Heart left ventricle (tissue), 13 donors: ENCODE results near the gene PNKP.

Experiments
- POLR2A ChIP-seq, 2 donors: fragments of 450-650 bp; IDR thresholded peaks; one replicate each; pipeline ENCODE4 v1.6.1; 2017; ENCODE audit warnings: antibody characterized with exemption in 2 of 2, mild to moderate bottlenecking in 2 of 2, moderate library complexity in 2 of 2
- TF ChIP-seq, protein P1 (sequence below), 12 donors: fragments of 200-600 bp; sonication (generic) in 4 of 12; IDR thresholded peaks; one replicate each; pipeline versions ENCODE4 v1.5.0 to v1.8.0; 2018 to 2022; ENCODE audit warnings: antibody characterized with exemption in 12 of 12, mild to moderate bottlenecking in 5 of 12
- donor health status: ischemic (EF 13 %, LVEDD 7.1; RV severe dilation, severe dysfunction).
- donor health status: DM: no; HTN: yes; CAD: no.
- donor health status: DM: no; HTN: no; CAD: no.
- donor health status: ischemic (EF 25% LVEDD 6.9; RV normal size, moderate dysfunction).
- donor health status: ischemic (EF 25% LVEDD 5.7; RV mildly dilated, moderate dysfunction).
- donor health status: ischemic (EF 35%, LVEDD 5.7; RV mildly dilated, moderate dysfunction).
- donor health status: nonischemic (EF 11% LVEDD 7.7; RV severe dilation, severe dysfunction).
- donor health status: DM: yes; HTN: yes; CAD: no.
- donor health status: PGD.
- donor health status: ischemic (EF 29% LVEDD 5.4; RV normal size, mild dysfunction).
- donor health status: nonischemic (EF 23%, LVEDD 6.1; RV moderate dilation, normal function).

DNA sequence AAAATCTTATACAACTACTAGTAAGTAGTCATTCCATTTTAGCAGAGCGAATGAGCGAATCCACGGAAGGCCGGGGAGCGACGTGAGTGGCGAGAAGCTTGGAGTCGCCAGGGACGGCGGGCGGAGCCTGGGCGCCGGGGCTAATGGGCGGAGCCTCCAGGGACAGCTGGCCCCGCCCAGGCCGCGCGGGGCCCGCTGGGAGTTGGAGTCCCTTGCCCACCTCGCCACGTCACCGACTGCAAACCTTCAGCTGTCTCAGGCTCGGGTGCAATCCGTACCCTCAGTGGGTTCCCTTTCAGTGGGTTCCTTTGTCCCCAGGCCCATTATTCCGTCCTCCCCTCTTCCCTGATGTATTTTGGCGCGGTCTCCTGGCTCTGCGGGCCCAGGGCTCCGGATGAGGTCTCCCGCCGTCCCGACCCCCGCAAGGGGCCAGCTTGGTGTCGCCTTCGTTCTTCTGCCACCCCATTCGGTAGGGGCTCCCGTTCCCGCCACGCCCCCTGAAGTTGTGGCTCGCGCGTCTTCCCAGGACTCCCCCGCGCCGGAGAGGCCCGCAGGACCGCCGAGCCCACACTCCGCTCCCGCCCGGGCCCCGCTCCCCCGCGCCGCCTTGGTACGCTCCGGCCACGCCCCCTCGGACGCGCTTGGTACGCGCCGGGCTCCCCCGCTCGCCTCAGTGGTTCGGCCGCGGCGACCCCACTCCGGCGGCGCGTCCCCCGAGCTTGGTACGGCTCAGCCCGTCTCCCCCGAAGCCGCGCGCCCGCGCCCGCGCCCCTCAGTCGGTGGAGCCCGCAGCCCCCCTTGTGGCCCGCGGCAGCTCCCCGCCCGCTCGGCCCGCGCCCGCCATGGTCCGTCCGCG lies 16.7 kb downstream of the PNKP start, which contains the start of gene PTOV1:
- TF ChIP-seq, protein P1, sequence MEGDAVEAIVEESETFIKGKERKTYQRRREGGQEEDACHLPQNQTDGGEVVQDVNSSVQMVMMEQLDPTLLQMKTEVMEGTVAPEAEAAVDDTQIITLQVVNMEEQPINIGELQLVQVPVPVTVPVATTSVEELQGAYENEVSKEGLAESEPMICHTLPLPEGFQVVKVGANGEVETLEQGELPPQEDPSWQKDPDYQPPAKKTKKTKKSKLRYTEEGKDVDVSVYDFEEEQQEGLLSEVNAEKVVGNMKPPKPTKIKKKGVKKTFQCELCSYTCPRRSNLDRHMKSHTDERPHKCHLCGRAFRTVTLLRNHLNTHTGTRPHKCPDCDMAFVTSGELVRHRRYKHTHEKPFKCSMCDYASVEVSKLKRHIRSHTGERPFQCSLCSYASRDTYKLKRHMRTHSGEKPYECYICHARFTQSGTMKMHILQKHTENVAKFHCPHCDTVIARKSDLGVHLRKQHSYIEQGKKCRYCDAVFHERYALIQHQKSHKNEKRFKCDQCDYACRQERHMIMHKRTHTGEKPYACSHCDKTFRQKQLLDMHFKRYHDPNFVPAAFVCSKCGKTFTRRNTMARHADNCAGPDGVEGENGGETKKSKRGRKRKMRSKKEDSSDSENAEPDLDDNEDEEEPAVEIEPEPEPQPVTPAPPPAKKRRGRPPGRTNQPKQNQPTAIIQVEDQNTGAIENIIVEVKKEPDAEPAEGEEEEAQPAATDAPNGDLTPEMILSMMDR (IDR thresholded peaks at IDR 0.05), result no peak
- TF ChIP-seq POLR2A (IDR thresholded peaks at IDR 0.05), result peak; percentile 29 to 86
